B cell (primary cell): ENCODE measurements around the gene LIFR. TPM values are rescaled to one million over a fixed set of nuclear protein-coding genes. Genes with fewer than 3 reads are reported as not detected.

Source experiments
- ATAC-seq: fragments of 200-7000 bp; cut with Tn5 transposase; one replicate; pipeline ENCODE4 v1.10.0; 2021; ENCODE audit warnings: low read depth, mild to moderate bottlenecking, moderate number of reproducible peaks, moderate library complexity
- CTCF ChIA-PET: fragments of 350-600 bp; sonication (Branson Sonifier 250); formaldehyde crosslinking; loops from one replicate; lab custom pipeline; 2021; ENCODE audit warnings: antibody characterized with exemption, inconsistent platforms; lab: Charles Lee
- POLR2A ChIA-PET: fragments of 350-600 bp; sonication (Branson Sonifier 250); formaldehyde crosslinking; loops from one replicate; lab custom pipeline; 2021; ENCODE audit warnings: antibody characterized with exemption; lab: Charles Lee
- DNase-seq: peaks from one replicate; pipeline ENCODE4 v3.0.0; 2013
- H2AFZ ChIP-seq: 2 replicates; pipeline ENCODE4 v1.6.1; 2012; ENCODE audit warnings: mild to moderate bottlenecking, low read depth, low read length; ENCODE audit not compliant: insufficient read depth, poor library complexity, severe bottlenecking
- H3K27ac ChIP-seq, 2 donors: 1 replicate in 1 of 2; 2 replicates in 1 of 2; pipeline ENCODE4 v1.5.1; 2012 to 2013; ENCODE audit warnings: low read length in 2 of 2, mild to moderate bottlenecking in 2 of 2, moderate library complexity in 1 of 2
- H3K27me3 ChIP-seq, 4 experiments: fragments of 200-600 bp in 1 of 4; sonication (generic) in 1 of 4; replicated peaks in 1 of 4; 1 replicate in 2 of 4; 2 replicates in 2 of 4; pipeline versions ENCODE4 v1.6.1 to v1.7.0; 2013 to 2016; ENCODE audit warnings: low read length in 3 of 4, mild to moderate bottlenecking in 2 of 4, mixed read lengths in 1 of 4, moderate library complexity in 1 of 4; ENCODE audit not compliant: insufficient read depth in 4 of 4, control insufficient read depth in 3 of 4; ENCODE audit errors: control extremely low read depth in 1 of 4
- H3K36me3 ChIP-seq, 2 experiments: replicated peaks in 1 of 2; 1 replicate in 1 of 2; 2 replicates in 1 of 2; pipeline versions ENCODE4 v1.6.1 to v1.7.1; 2013; ENCODE audit warnings: low read length in 1 of 2; ENCODE audit not compliant: insufficient read depth in 2 of 2, control insufficient read depth in 1 of 2; ENCODE audit errors: control extremely low read depth in 1 of 2, extremely low read depth in 1 of 2
- H3K4me1 ChIP-seq, 2 donors: fragments of 200-600 bp in 1 of 2; sonication (generic) in 1 of 2; 1 replicate in 1 of 2; 2 replicates in 1 of 2; pipeline versions ENCODE4 v1.5.1 to v1.6.1; 2013 to 2017; ENCODE audit warnings: low read length in 2 of 2; ENCODE audit not compliant: control insufficient read depth in 2 of 2, insufficient read depth in 2 of 2
- H3K4me2 ChIP-seq: replicated peaks from 2 replicates; pipeline ENCODE3; 2012; ENCODE audit warnings: mild to moderate bottlenecking, low read depth, low read length; ENCODE audit not compliant: poor library complexity, severe bottlenecking
- H3K4me3 ChIP-seq, 5 experiments: fragments of 200-600 bp in 1 of 5; sonication (generic) in 1 of 5; 1 replicate in 3 of 5; 2 replicates in 2 of 5; pipeline versions ENCODE4 v1.5.1 to v1.7.0; 2011 to 2016; ENCODE audit warnings: low read length in 4 of 5, mild to moderate bottlenecking in 4 of 5, low read depth in 2 of 5, control low read depth in 1 of 5, moderate library complexity in 1 of 5; ENCODE audit not compliant: insufficient read depth in 1 of 5; ENCODE audit errors: control extremely low read depth in 1 of 5, extremely low read depth in 1 of 5
- H3K79me2 ChIP-seq: fragments of 200-600 bp; sonication (generic); one replicate; pipeline ENCODE4 v1.6.0; 2016; ENCODE audit warnings: low read length; ENCODE audit not compliant: control insufficient read depth, insufficient read depth
- H3K9ac ChIP-seq: fragments of 200-600 bp; sonication (generic); 2 replicates; pipeline ENCODE4 v1.6.1; 2017; ENCODE audit warnings: mild to moderate bottlenecking, low read length, moderate library complexity
- H3K9me3 ChIP-seq, 3 donors: one replicate each; pipeline versions ENCODE4 v1.6.1 to v1.7.1; 2013; ENCODE audit warnings: low read length in 2 of 3; ENCODE audit not compliant: control insufficient read depth in 2 of 3, insufficient read depth in 1 of 3; ENCODE audit errors: control extremely low read depth in 1 of 3
- H4K20me1 ChIP-seq: 2 replicates; pipeline ENCODE4 v1.6.0; 2012; ENCODE audit warnings: mild to moderate bottlenecking, low read length; ENCODE audit not compliant: insufficient read depth, control insufficient read depth, poor library complexity, severe bottlenecking
- H3K27ac Mint-ChIP-seq: one replicate; pipeline ENCODE4 v1.8.0; 2021; ENCODE audit warnings: mixed read lengths
- H3K27me3 Mint-ChIP-seq: one replicate; pipeline ENCODE4 v1.8.0; 2021; ENCODE audit warnings: mixed read lengths
- H3K4me1 Mint-ChIP-seq: one replicate; pipeline ENCODE4 v1.8.0; 2021; ENCODE audit warnings: mixed read lengths
- H3K4me3 Mint-ChIP-seq: one replicate; pipeline ENCODE4 v1.8.0; 2021; ENCODE audit warnings: mixed read lengths
- H3K9me3 Mint-ChIP-seq: one replicate; pipeline ENCODE4 v1.8.0; 2022; ENCODE audit warnings: mixed read lengths; ENCODE audit not compliant: insufficient read depth
- EZH2 ChIP-seq: IDR thresholded peaks from 2 replicates; pipeline ENCODE4 v1.6.1; 2012; ENCODE audit warnings: borderline replicate concordance, low read depth, mild to moderate bottlenecking, moderate library complexity, low read length; ENCODE audit not compliant: insufficient read depth, poor library complexity, severe bottlenecking
- whole genome bisulfite sequencing: methylation state at CpG from one replicate; pipeline ENCODE4 v1.1.5; 2013; ENCODE audit warnings: missing lambda C conversion rate; ENCODE audit not compliant: insufficient coverage; 5-methylcytosine and 5-hydroxymethylcytosine counted together
- intact Hi-C: fragments of 100-400 bp; cut with micrococcal nuclease; formaldehyde crosslinking; loops from one replicate; pipeline ENCODE4 v1.10.0; 2022
- polyA plus RNA-seq: library from polyadenylated mRNA; depleted of rRNA; stranded (reverse); fragments of >200 nt; gene quantifications from 2 replicates; pipeline ENCODE4 v1.2.3, GENCODE V29; 2012
- total RNA-seq, 2 donors: library from RNA; stranded (reverse); fragments of 120-200 nt in 1 of 2; gene quantifications; 1 replicate in 1 of 2; 2 replicates in 1 of 2; pipeline versions ENCODE4 v1.2.3 to v1.2.4, GENCODE V29; 2013 to 2022
- TF ChIP-seq, protein P1 (sequence below): fragments of 200-600 bp; IDR thresholded peaks from one replicate; pipeline ENCODE4 v1.8.0; 2022; ENCODE audit warnings: antibody characterized with exemption, mild to moderate bottlenecking

The LIFR gene
- total and polyA plus RNA-seq, 2 donors (not counting 1 experiment from before 2014, with no cell fraction given), result not detected

DNA sequence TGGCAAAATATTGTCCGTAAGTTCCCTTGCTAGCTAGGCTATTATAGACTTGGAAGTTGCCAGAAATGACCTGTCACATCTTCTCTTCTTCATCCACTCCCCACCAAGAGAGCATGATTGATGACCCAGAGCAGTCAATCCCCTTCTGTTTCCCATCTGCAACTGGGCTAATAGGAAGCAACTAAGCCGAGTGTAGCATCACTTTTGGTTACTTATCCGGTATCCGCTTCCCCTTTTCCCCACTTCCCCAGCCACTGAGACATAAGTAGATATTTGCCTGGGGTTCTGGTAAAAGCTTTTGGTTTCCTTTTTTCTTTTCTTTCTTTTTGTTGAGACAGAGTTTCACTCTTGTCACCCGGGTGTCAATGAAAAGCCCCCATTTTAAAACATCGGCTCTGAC lies 29.4 kb upstream of the LIFR start:
- 23% methylated on average over 2 of the region's 6 CpGs for WGBS
- intact Hi-C loops, result no loop called here
- H3K4me1 Mint-ChIP-seq, result no peaks in the 10 kb centered on the region

DNA sequence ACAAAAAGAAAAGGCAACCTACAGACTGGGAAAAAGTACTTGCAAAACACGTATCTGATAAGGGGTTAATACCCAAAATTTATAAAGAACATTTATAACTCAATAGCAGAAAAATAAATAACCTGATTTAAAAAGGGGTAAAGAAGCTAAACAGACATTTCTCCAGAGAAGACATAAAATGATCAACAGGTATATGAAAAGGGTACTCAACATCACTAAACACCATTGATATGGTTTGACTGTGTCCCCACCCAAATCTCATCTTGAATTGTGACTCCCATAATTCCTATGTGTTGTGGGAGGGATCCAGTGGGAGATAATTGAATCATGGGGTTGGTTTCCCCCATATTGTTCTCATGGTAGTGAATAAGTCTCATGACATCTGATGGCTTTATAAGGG lies 27.1 kb upstream of the LIFR start:
- POLR2A ChIA-PET, result no interaction called here
- Histone ChIP-seq H3K4me2 (no peak overlapping the region), H3K9ac (no peak overlapping the region), H3K4me1 (no peaks in the 10 kb centered on the region), H3K9me3 (no peaks in the 10 kb centered on the region), H2AFZ (no peak overlapping the region), H3K79me2 (no peaks in the 10 kb centered on the region), H3K27me3 (peaks cover 0 to 5% (median 3%) of the 10 kb centered on the region in 4 experiments), H3K27ac (no peak overlapping the region), H3K36me3 (no peaks in the 10 kb centered on the region), H3K4me3 (no peak overlapping the region), H4K20me1 (no peaks in the 10 kb centered on the region)
- WGBS, result no CpG with 5 or more reads among the region's 1 CpG
- no peak overlapping the region for H3K27ac Mint-ChIP-seq
- CTCF ChIA-PET, result no interaction called here
- H3K4me1 Mint-ChIP-seq, result no peaks in the 10 kb centered on the region
- no peak for TF ChIP-seq EZH2
- TF ChIP-seq, protein P1, sequence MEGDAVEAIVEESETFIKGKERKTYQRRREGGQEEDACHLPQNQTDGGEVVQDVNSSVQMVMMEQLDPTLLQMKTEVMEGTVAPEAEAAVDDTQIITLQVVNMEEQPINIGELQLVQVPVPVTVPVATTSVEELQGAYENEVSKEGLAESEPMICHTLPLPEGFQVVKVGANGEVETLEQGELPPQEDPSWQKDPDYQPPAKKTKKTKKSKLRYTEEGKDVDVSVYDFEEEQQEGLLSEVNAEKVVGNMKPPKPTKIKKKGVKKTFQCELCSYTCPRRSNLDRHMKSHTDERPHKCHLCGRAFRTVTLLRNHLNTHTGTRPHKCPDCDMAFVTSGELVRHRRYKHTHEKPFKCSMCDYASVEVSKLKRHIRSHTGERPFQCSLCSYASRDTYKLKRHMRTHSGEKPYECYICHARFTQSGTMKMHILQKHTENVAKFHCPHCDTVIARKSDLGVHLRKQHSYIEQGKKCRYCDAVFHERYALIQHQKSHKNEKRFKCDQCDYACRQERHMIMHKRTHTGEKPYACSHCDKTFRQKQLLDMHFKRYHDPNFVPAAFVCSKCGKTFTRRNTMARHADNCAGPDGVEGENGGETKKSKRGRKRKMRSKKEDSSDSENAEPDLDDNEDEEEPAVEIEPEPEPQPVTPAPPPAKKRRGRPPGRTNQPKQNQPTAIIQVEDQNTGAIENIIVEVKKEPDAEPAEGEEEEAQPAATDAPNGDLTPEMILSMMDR, result no peak
- DNase-seq, result no peak
- intact Hi-C loops, result no loop called here
- H3K4me3 Mint-ChIP-seq, result no peak overlapping the region
- ATAC-seq, result no peak
- no peaks in the 10 kb centered on the region for H3K9me3 Mint-ChIP-seq
- H3K27me3 Mint-ChIP-seq, result peaks cover 29% of the 10 kb centered on the region

More for the DNA sequence above, 29.4 kb upstream of the LIFR start:
- CTCF ChIA-PET, result no interaction called here
- Histone ChIP-seq H4K20me1 (no peaks in the 10 kb centered on the region), H3K36me3 (no peaks in the 10 kb centered on the region), H3K27ac (no peak overlapping the region), H2AFZ (no peak overlapping the region), H3K9ac (no peak overlapping the region), H3K9me3 (no peaks in the 10 kb centered on the region), H3K79me2 (no peaks in the 10 kb centered on the region), H3K4me3 (no peak overlapping the region), H3K27me3 (peaks cover 0 to 4% (median under 1%) of the 10 kb centered on the region in 4 experiments), H3K4me2 (no peak overlapping the region), H3K4me1 (no peaks in the 10 kb centered on the region)
- DNase-seq, result no peak
- Mint-ChIP-seq H3K4me3 (no peak overlapping the region), H3K27me3 (peaks cover 31% of the 10 kb centered on the region), H3K9me3 (no peaks in the 10 kb centered on the region), H3K27ac (no peak overlapping the region)
- ATAC-seq, result no peak
- POLR2A ChIA-PET, result no interaction called here
- TF ChIP-seq, protein P1, result no peak
- TF ChIP-seq EZH2, result no peak
